Astrocyte of the cerebellum (primary cell): ENCODE results near the gene PGS1.

Experiments used
- DNase-seq: peaks from one replicate; pipeline ENCODE4 v3.0.0-alpha.2; 2011; ENCODE audit warnings: low read depth
- H3K4me3 ChIP-seq: 2 replicates; pipeline ENCODE4 v1.5.1; 2011; ENCODE audit warnings: mild to moderate bottlenecking, low read depth, low read length, moderate library complexity
- CTCF ChIP-seq: IDR thresholded peaks from 2 replicates; pipeline ENCODE4 v1.5.1; 2012; ENCODE audit warnings: low read length, low read depth, moderate library complexity, mild to moderate bottlenecking; ENCODE audit errors: missing control alignments
- in situ Hi-C: cut with HindIII; loops from 2 replicates; pipeline ENCODE4 v1.10.0; 2017; ENCODE audit warnings: low sequenced_read_pairs

PGS1 gene

DNA sequence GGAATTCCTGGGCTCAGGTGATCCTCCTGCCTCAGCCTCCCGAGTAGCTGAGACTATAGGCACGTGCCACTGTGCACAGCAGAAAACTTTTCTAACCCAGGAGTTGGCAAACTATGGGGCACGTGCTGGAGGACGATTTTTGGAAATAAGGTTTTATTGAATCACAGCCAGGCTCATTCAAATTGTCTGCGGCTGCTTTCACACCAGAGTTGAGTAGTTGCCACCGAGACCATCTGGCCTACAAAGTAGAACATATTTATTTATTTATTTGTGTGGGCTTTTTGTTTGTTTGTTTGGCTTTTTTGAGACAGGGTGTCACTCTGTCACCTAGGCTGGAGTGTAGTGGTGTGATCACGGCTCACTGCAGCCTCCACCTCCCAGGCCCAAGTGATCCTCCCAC lies 7.4 kb upstream of the PGS1 start:
- TF ChIP-seq CTCF = no peak

GRCh38 chr17:78372841-78373240 lies 5.6 kb upstream of the PGS1 start:
- no peak for DNase-seq
- no peak overlapping the region for H3K4me3 ChIP-seq
- TF ChIP-seq CTCF = no peak
- in situ Hi-C loops = no loop called here

More for the DNA sequence above, 7.4 kb upstream of the PGS1 start:
- no peak for DNase-seq
- in situ Hi-C loops = no loop called here
- no peak overlapping the region for H3K4me3 ChIP-seq

GRCh38 chr17:78374189-78374588 lies 4.3 kb upstream of the PGS1 start:
- in situ Hi-C loops = no loop called here
- DNase-seq = no peak
- no peak overlapping the region for H3K4me3 ChIP-seq
- TF ChIP-seq CTCF = no peak

- peak; percentile 65 for DNase-seq
- in situ Hi-C loops = no loop called here
- TF ChIP-seq CTCF = no peak
- H3K4me3 ChIP-seq = no peak overlapping the region
These were observed 3.7 kb upstream of the PGS1 start for GRCh38 chr17:78374631-78375274.

DNA sequence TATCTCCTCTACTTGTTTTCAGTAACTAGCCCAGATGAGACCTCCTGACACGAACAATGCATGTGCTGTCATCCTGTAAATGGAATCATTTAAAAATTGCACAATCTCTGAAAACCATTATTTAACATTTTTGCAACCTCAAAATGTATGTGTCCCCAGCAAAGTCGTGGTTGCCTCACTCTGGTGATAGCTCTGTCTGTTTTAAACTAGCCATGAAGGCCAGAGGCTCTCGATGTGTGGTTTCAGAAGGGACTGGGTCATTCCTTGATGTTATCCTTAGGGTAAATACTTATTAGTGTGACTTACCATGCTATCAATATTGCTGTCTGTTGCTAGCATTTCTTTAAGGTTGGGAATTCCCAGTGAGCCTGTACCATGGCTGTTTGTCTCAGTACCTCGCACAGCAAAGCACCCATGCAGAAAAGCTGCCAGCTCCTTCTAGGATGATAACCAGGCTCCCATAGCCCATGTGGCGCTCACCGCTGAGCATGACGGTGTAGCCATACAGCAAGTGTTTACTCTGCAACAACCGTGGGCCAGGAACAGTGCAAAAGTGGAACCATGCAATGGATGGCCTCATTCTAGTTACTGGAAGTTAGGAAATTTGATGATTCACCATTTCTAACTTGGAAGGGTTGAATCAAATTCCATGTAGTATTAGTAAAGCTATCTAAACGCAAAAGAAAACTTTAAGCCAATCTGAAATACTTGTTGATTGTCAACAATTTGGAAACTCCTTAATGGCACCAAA lies 2.9 kb upstream of the PGS1 start:
- H3K4me3 ChIP-seq = no peak overlapping the region
- in situ Hi-C loops = no loop called here
- no peak for TF ChIP-seq CTCF
- peak; percentile 89 for DNase-seq

DNA sequence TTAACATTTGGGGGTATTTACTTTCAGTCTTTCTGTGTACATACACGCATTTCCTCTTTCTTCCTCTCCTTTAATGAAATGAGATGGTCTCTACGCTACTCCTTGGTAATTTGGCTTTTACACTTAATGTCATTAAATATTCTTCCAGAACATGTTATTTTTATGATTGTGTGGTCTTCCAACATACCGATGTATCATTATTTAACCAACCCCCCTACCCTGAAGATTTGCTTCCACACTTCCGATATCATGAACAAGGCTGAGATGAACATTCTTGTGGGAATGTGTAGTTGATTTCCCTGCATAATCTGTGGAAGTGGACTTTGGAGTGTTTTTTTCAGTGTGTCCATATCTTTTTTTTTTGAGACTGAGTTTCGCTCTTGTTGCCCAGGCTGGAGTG lies 2.3 kb upstream of the PGS1 start:
- in situ Hi-C loops = no loop called here
- H3K4me3 ChIP-seq = no peak overlapping the region
- no peak for DNase-seq
- TF ChIP-seq CTCF = no peak
